ENCODE data around the gene RHOA. TPM values are rescaled to one million over a fixed set of nuclear protein-coding genes. Genes with fewer than 3 reads are reported as not detected.

Gene RHOA
- total and polyA plus RNA-seq, 10 donors = 226 to 693 (median 481) TPM

GRCh38 chr3:49327485-49327884 lies 84.3 kb downstream of the RHOA start:
- TF ChIP-seq POLR2A (IDR thresholded peaks at IDR 0.05) (no peak), POLR2AphosphoS5 (IDR thresholded peaks at IDR 0.05) (no peak), CTCF (IDR thresholded peaks at IDR 0.05 in 8 of 11, conservative IDR thresholded peaks at IDR 0.05 in 3 of 11) (peak in 4 of 11 experiments; percentile 13 to 31 (median 15))
- H3K27me3 ChIP-seq (replicated peaks in 1 of 7) = no peaks in the 10 kb centered on the region
- peaks cover 14 to 100% (median 98%) of the 10 kb centered on the region in 6 donors for H3K36me3 ChIP-seq
- DNase-seq = no peak
- intact Hi-C loops (cut with DNase I; ENCODE audit: low total_unique reads) = no loop called here
- H3K9me3 ChIP-seq = no peaks in the 10 kb centered on the region
- WGBS, 5 donors = 83 to 92% (median 87%) methylated on average over 7 of the region's 7 CpGs
- H3K4me1 ChIP-seq = peaks cover 0 to 16% (median 2%) of the 10 kb centered on the region in 6 donors
- no peak overlapping the region for H3K4me3 ChIP-seq
- H3K27ac ChIP-seq = no peak overlapping the region

GRCh38 chr3:49324768-49325167 lies 87.0 kb downstream of the RHOA start:
- H3K4me3 ChIP-seq = no peak overlapping the region
- intact Hi-C loops (cut with DNase I; ENCODE audit: low total_unique reads) = no loop called here
- H3K9me3 ChIP-seq = no peaks in the 10 kb centered on the region
- H3K27me3 ChIP-seq (replicated peaks in 1 of 7) = no peaks in the 10 kb centered on the region
- WGBS, 5 donors = 96 to 100% (median 97%) methylated on average over 7 of the region's 7 CpGs
- peaks cover 20 to 100% (median 99%) of the 10 kb centered on the region in 6 donors for H3K36me3 ChIP-seq
- DNase-seq = no peak
- TF ChIP-seq POLR2A (IDR thresholded peaks at IDR 0.05) (no peak), POLR2AphosphoS5 (IDR thresholded peaks at IDR 0.05) (no peak), CTCF (IDR thresholded peaks at IDR 0.05 in 8 of 11, conservative IDR thresholded peaks at IDR 0.05 in 3 of 11) (no peak)
- peaks cover 0 to 8% (median 0%) of the 10 kb centered on the region in 6 donors for H3K4me1 ChIP-seq
- no peak overlapping the region for H3K27ac ChIP-seq

- 95 to 98% (median 97%) methylated on average over 13 to 16 of the region's 16 CpGs for WGBS, 5 donors
- DNase-seq = no peak
- no peak overlapping the region for H3K4me3 ChIP-seq
- intact Hi-C loops (cut with DNase I; ENCODE audit: low total_unique reads) = no loop called here
- H3K36me3 ChIP-seq = peaks cover 0 to 100% (median 91%) of the 10 kb centered on the region in 6 donors
- no peaks in the 10 kb centered on the region for H3K27me3 ChIP-seq (replicated peaks in 1 of 7)
- H3K4me1 ChIP-seq = no peaks in the 10 kb centered on the region
- no peaks in the 10 kb centered on the region for H3K9me3 ChIP-seq
- TF ChIP-seq CTCF (IDR thresholded peaks at IDR 0.05 in 8 of 11, conservative IDR thresholded peaks at IDR 0.05 in 3 of 11) (no peak), POLR2A (IDR thresholded peaks at IDR 0.05) (no peak), POLR2AphosphoS5 (IDR thresholded peaks at IDR 0.05) (peak in 1 of 3 donors; percentile 67)
- H3K27ac ChIP-seq = no peak overlapping the region
These were observed 94.9 kb downstream of the RHOA start for GRCh38 chr3:49316696-49317457.

GRCh38 chr3:49313896-49314688 lies 97.7 kb downstream of the RHOA start:
- DNase-seq = no peak
- TF ChIP-seq POLR2A (IDR thresholded peaks at IDR 0.05) (no peak), CTCF (IDR thresholded peaks at IDR 0.05 in 8 of 11, conservative IDR thresholded peaks at IDR 0.05 in 3 of 11) (no peak), POLR2AphosphoS5 (IDR thresholded peaks at IDR 0.05) (no peak)
- intact Hi-C loops (cut with DNase I; ENCODE audit: low total_unique reads) = no loop called here
- peaks cover 3 to 100% (median 89%) of the 10 kb centered on the region in 6 donors for H3K36me3 ChIP-seq
- no peaks in the 10 kb centered on the region for H3K9me3 ChIP-seq
- H3K27ac ChIP-seq = no peak overlapping the region
- H3K4me3 ChIP-seq = no peak overlapping the region
- H3K27me3 ChIP-seq (replicated peaks in 1 of 7) = no peaks in the 10 kb centered on the region
- 94 to 100% (median 97%) methylated on average over 1 of the region's 1 CpG for WGBS, 5 donors
- H3K4me1 ChIP-seq = peaks cover 0 to 4% (median 0%) of the 10 kb centered on the region in 6 donors

Measured in spleen (tissue), 11 donors.